GM23248 (cell line): ENCODE data around the gene ROMO1.

Experiments
- EZH2 ChIP-seq: fragments of 200-600 bp; sonication (generic); IDR thresholded peaks from 2 replicates; pipeline ENCODE4 v1.6.1; 2018; ENCODE audit warnings: antibody characterized with exemption, mild to moderate bottlenecking; ENCODE audit not compliant: insufficient read depth, poor library complexity, severe bottlenecking
- EZH2phosphoT487 ChIP-seq: fragments of 200-600 bp; sonication (generic); IDR thresholded peaks from 2 replicates; pipeline ENCODE4 v1.6.1; 2018; ENCODE audit warnings: antibody characterized with exemption, moderate library complexity, mild to moderate bottlenecking, low read depth; ENCODE audit not compliant: insufficient read depth

DNA sequence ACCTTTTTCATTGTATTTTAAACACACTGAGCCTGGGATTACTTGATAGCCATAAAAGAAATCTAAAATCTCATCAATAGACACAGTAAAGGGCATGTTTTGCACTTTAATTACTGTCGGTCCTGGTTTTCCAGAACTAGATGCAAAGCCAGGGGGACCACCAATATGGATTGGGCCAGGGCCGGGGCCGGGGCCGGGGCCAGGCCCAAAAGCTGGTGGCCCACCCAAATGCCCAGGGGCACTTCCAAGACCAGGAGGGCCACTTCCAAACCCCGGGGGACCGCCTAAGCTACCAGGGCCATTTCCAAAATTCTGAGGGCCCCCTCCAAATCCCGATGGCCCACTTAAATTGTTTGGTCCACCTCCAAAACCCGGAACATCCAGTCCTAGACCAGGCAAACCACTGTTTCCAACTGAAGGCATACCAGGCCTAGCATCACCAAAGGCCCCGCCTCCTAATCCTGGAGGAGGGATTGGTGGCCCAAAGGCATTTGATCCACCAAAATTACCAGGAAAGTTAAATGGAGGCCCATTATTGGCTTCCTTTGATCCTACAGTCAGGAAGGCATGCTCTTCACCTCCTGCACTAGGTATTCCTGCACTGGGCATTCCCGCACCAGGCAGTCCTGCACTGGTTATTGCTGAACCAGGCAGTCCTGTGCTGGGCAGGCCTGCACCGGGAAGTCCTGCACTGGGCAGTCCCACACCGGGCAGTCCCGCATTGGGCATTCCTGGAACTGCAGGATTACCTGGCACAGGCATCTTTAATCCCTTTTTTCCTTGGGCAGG, 46.4 kb upstream of the ROMO1 start:
- TF ChIP-seq EZH2 (no peak), EZH2phosphoT487 (no peak)
